ENCODE results near the gene NDUFA13.

Gene NDUFA13

DNA sequence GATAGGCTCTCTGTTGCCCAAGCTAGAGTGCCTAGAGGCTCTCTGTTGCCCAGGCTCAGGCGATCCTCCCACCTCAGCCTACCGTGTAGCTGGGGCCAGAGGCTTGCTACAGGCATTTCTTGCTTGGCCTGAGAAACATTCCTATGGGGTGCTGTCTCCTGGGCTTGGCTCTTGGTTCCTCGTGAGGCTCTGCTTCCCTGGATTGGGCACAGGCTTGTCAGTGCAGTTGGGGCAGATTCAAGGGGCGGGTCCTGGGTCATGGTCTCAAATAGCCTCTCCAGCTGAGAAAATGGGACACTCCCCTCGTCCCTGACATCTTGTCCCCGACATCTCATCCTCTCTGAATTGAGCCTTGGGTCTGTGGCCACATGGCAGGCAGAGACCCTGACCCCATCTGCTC, 5.6 kb upstream of the NDUFA13 start:
- no peak for DNase-seq (ENCODE audit: low read depth)

DNA sequence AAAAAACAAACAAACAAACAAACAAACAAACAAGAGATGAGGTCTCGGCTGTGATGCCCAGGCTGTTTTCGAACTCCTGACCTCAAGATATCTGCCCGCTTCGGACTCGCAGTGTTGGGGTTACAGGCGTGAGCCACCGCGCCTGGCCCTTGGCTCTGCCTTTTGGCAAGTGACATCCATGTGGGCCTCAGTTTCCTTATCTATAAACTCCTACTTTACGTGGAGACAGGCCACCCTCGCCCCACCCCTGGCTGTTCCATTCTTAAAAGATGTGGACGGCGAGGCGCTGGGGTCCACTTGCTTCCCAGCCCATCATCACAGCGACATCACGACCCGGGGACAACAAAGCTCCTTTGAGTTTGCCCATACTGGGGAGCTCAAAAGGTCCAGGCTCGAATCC, 2.3 kb upstream of the NDUFA13 start:
- DNase-seq (ENCODE audit: low read depth), result no peak

DNA sequence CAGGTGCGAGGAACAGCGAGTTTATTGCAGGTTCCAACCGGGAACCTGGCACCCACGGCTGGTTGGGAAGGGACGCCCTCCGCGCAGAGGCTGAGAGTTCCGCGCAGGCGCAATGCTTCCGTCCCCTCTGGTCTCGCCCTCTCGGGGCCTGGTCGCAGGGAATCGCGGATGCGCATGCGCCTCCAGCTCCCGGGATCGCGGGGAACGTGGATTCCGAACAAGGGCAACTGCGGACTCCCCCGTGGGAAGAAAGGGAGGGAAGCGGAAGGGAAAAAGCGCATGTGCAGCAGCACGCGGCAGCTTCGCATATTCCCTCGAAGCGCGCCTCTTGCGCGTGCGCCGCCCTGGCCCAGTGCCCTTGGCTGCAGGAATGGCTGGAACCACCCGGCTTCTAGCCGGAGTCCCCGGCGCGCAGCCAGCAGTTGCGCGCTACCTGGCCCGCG, 1.8 kb upstream of the NDUFA13 start:
- no peak for DNase-seq (ENCODE audit: low read depth)

DNA sequence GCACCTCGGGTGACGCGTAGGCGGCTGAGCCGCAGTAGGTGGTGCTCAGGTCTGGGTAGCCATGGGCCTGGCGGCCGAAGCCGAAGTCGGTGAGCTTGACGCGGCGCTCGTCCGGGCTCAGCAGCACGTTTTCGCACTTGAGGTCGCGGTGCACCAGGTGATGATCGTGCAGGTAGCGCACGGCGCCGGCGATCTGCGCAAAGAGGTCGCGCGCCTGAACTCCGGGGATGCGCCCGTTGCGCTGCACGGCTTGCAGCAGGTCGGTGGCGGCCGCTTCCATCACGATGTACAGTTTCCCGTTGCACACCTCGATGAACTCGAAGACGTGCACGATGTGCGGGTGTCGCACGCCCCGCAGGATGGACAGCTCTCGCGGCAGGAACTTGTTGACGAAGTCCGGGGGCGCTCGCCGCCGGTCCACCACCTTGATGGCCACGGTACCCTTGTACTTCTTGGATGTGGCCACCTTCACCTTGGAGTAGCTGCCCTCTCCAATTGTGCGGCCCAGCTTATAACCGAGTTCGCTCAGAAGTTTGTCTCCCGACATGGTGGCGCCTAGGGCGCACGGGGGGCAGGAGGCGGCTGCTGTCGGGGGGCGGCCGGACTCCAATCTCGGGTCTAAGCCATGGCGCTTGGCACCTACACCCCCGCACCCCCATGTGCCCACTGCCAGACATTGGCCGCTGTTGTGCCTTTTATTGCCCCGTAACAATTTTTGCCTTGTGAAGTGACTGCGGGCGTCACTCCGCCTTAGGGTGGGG, 964 bp upstream of the NDUFA13 start, which contains the start of gene TSSK6:
TSSK6 (minus strand) TSS at position 668 of the 761 bp plus-strand sequence; CDS start at position 547, 121 bp downstream.
- DNase-seq (ENCODE audit: low read depth), result no peak

DNA sequence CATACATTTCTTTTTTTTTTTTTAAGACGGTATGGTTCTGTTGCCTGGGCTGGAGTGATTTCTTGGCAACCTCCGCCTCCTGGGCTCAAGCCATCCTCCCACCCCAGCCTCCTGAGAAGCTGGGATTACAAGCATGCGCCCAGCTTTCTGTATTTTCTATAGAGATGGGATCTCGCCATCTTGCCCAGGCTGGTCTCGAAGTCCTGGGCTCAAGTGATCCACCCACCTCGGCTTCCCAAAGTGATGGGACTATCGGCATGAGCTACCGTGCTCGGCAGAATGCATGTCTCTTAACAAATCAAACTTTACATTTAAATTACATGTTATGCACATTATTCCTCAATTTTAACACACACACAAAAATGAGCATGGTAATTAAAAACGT, 1.2 kb downstream of the NDUFA13 start:
- DNase-seq (ENCODE audit: low read depth), result no peak

DNA sequence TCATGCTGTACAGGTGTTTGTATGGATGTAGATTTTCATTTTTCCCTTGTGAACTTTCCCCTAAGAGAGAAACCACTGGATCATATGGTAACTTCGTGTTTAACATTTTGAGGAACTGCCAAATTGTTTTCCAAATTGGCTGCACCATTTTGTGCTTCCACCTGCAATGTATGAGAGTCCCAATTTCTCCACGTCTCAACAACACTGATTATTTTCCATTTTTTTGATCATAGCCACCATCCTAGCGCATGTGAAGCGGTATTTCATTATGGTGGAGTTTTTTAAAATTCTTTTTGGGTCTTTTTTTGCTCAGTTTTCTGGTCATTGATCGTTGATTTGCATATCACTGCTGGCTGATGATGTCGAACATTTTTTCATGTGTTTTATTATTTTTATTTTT, 5.0 kb downstream of the NDUFA13 start:
- no peak for DNase-seq (ENCODE audit: low read depth)

DNA sequence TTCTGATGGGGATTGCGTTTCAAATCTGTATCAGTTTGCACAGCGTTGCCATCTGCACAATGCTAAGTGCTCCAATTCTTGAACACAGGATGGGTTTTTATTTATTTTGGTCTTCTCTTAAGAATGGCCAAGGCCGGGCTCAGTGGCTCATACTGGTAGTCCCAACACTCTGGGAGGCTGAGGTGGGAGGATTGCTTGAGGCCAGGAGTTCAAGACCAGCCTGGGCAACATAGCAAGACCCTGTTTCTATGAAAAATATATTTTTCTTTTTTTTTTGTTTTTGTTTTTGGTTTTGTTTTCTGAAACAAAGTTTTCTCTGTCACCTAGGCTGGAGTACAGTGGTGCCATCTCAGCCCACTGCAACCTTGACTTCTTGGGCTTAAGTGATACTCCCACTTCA, 7.2 kb downstream of the NDUFA13 start:
- DNase-seq (ENCODE audit: low read depth), result no peak

DNA sequence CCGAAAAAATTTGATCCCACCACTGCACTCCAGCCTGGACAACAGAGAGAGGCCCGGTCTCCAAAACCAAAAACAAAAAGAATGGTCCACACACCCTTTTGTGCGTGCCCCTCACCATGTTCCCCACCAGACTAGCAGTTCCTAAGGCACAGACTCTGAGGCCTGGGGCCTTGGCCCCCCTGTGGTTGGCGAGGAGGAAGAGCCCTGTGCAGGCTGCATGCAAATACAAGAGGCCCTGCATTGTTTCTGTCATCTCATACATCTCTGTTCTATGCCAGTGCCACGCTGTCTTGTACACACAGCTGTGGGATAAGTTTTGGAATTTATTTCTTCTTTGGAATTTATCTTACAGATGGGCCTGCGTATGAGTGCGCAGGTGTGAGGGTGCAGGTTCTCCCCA, 8.0 kb downstream of the NDUFA13 start:
- DNase-seq (ENCODE audit: low read depth), result no peak

DNA sequence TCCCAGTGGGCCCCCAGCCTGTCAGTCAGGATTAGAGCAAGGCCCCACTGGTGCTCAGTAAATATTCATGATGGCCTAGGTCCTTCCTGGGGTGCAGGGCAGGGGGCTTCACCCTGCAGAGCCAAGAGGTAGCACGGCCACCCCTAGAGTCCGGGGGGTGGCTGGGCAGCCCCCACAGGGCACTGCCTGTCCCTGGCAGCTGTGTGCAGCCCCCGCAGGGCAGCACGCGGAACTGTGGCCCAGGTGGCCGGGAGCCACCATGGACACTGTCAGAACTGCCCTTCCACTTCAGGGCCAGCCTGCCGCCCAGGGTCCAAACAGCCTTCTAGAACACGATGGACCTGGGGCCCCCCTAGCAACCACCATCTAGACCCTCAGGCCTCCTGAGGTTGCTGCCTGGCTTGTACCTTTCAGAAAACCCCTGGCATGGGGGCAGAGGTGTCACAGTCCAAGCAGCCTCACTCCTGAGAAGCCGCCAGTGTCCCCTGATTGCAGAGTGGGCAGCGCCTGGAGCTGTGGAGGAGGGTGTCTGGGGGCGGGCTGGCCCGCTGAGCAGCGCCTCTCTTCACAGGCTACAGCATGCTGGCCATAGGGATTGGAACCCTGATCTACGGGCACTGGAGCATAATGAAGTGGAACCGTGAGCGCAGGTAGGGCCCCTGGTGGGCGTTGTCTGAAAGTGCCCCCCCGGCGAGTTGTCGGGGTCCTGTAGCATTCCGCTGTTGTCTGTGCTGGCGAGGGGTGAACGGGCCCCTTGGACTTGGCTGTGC, 9.8 kb downstream of the NDUFA13 start:
- no peak for DNase-seq (ENCODE audit: low read depth)

DNA sequence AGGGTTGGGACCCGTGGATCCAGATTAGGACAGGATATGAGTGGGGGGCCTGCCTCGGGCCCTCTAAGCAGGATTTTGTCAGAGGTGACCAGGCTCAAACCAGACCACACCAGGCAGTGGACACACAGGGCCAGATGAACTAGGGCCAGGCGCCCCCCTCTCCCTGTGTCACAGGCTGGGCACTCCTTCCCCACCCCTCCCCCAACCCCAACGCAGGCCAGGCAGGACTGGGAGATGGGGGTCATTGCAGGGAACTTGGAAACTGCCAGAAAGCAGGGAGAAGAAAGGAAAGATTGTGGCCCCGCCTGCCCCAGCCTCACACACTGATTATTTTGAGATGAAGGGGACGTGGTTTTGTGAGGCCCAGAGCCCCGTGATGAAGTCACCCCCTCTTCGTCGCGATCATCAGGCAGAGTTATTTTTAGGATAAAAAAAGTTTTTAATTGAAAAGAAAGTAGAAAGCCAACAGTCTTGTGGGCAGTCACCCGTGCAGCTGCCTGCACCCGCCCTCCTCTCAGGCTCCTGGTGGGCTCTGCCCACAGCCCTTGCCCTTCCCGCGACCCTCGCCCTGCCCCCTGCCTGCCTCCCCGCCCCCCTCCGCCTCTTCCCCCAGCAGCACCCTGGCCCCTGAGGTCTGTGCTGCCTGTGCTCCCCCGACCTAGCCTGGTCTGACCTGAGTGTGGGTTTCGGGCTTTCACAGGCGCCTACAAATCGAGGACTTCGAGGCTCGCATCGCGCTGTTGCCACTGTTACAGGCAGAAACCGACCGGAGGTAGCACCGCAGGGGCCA, 10.8 kb downstream of the NDUFA13 start:
- no peak for DNase-seq (ENCODE audit: low read depth)

DNA sequence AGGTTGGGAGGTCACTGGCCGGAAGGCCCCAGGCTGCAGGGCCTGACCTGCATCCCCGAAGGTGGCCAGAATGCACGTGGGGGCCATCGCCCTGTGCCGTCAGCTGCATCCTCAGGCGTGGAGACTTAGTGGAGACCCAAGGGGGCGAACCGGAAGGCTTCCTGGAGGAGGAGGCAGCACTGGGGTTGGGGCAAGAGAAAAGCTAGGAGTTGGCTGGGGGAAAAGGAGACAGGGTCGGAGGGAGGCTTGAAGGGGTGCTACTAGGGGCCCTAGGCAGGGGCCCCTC, 11.3 kb downstream of the NDUFA13 start:
- DNase-seq (ENCODE audit: low read depth), result no peak

DNA sequence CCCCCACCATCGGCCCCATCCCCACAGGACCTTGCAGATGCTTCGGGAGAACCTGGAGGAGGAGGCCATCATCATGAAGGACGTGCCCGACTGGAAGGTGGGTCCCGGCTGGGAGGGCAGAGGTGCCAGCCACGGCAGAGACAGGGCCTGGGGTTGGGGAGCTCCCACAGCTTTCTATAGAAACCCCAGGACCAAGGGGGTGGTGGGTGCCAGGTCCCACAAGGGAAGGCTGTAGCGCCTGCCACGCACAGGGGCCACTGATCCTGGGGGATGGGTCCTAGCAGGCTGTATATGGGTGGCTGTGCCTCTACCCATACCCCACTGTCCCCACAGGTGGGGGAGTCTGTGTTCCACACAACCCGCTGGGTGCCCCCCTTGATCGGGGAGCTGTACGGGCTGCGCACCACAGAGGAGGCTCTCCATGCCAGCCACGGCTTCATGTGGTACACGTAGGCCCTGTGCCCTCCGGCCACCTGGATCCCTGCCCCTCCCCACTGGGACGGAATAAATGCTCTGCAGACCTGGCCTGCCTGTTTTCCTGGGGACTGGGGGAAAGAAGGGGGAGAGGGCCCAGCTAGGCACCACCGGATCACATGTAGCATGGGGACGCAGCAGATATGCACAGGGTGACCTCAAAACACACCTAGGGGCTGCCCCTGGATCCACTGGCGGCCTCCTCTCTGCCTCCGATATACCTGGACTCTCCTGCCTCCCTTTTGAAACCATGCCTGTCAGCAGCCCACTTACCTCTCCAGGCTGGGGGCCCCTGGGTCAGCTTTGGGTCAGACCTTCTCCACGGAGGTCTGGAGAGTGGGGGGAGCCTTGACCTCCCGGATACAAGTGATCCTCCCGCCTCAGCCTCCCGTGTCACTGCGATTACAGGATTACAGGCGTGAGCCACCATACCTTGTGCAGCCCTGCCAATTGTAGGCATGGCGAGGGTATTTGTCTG, 11.9 kb downstream of the NDUFA13 start:
- no peak for DNase-seq (ENCODE audit: low read depth)

DNA sequence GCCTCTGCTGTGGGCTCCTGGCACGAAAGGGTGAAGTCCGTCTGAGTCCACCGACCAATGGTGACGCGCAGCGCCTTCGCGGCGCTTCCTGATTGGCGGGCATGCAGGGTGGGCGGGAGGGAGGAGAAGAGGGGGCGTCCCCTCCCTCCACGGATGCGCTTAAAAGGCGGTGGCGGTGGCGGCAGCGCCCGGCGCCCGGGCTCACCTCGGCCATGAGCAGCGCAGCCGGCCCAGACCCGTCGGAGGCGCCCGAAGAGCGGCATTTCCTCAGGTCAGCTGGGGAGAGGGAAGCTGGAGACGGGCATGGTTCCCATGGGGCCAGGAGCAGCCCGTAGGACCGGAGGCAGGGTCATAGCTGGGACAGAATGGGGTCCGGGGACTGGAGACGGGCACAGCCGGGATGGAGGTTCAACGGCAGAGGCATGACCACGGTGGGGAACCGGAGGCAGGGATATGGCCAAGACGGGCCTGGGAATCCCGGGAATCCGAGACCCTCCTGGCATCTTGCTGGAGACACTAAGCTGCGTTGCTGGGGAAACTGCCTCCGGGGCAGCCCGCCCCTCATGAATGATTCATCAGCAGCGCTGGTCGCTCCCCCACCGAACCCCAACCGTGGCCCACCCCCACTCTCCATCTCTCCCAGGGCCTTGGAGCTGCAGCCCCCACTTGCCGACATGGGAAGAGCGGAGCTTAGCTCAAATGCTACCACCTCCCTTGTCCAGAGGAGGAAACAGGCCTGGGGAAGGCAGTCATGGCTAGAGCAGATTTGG, 12.9 kb downstream of the NDUFA13 start, which contains the start of gene YJEFN3:
YJEFN3 (plus strand) TSS at position 191 of the 770 bp plus-strand sequence; CDS start at position 213, 22 bp downstream.
- no peak for DNase-seq (ENCODE audit: low read depth)

DNA sequence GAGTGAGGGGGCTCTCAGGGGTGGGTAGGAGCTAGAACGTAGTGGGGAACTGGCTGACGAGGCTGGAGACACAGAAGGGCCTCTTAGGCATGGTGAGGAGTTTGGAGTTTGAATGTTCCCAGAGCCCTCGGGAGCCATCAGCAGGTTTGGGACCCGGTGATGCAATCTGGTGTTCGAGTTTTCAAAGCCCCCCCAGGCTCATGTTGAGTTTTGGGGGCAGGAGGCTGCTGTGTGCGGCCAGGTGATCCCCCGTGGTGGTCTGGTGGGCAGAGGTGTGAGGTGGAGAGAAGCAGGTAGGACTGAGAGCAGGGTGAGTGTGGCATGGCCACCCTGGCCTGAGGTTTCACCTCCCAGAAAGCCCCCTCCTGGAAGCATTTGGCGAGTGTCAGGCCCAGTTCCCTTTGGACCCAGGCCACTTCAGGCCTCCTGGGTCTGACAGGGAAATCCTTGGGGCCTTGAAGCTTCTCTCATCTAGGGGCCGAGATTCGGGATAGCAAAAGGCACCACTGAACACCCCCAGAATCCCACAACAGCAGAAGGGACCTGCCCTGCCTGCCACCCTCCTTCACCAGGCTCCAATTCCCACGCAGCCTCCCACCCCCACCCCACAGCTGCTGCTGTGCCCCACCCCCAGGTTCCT, 13.9 kb downstream of the NDUFA13 start:
- no peak for DNase-seq (ENCODE audit: low read depth)

DNA sequence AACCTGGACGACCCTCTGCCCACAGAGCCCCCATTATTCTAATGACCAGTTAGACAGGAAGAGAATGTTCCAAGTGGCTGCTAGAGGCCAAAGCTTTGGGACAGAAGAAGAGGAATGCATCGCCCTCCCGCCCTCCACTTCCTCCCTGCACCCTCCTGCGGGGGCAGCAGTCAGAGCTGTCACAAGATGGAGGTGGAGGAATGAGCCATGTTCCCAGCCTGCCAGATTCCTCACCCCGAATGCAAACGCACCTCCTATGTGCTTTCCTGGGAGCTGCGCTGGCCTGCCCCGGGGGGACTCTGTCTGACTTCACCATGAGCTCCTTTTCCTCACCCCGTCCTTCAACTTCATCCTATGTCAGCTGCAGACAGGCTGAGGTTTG, 14.4 kb downstream of the NDUFA13 start:
- no peak for DNase-seq (ENCODE audit: low read depth)

DNA sequence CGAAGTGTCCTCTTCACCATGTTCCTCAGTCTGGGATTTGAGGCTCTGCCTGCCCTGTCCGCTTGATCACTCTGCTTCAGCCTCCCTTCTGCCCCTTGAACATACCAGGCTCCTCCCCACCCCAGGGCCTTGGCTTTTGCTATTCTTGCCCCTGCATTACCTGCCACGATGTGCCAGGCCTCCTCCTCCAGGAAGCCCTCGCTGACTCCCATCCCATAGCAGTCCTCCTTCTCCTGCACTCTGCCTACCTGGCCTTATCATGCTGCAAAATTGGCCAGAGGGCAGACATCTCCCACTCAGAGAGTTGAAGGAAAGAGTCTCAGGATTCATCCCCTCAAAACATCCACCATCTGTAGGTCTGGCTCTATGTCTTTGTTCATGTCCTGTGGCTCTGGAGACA, 14.9 kb downstream of the NDUFA13 start:
- DNase-seq (ENCODE audit: low read depth), result no peak

DNA sequence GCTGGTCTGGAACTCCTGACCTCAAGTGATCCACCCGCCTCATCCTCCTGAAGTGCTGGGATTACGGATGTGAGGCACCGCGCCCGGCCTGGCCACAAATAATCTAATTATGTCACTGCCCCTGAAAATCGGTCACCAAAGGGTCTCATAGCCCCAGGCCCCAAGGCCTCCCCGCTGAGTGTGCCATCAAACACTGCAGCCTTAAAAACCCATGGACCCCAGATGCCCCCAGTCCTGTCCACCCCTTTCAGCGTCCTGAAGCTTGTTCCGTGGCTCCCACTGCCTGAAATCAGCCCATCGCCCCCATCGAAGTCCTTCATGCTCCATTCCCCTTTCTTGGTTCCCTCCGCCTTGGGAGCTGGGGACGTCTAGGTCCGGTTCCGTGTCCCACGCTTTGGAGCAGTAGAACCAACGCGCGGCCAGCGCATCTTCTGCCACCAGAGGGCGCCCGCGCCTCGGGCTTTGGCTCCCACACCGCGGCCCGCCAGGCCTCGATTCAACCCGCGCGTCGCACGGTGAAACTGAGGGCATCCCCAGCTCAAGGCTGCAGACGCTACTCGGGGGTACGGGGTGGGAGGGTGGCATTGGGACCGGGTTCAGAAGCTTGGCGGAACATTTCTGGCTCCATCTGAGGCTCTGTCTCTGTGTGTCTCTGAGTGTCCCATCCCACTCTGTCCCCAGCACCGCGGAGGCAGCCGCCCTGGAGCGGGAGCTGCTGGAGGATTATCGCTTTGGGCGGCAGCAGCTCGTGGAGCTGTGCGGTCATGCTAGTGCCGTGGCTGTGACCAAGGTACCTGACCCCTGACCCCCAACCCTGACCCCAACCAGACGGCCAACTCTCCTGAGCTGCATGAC, 16.2 kb downstream of the NDUFA13 start:
- DNase-seq (ENCODE audit: low read depth), result no peak

DNA sequence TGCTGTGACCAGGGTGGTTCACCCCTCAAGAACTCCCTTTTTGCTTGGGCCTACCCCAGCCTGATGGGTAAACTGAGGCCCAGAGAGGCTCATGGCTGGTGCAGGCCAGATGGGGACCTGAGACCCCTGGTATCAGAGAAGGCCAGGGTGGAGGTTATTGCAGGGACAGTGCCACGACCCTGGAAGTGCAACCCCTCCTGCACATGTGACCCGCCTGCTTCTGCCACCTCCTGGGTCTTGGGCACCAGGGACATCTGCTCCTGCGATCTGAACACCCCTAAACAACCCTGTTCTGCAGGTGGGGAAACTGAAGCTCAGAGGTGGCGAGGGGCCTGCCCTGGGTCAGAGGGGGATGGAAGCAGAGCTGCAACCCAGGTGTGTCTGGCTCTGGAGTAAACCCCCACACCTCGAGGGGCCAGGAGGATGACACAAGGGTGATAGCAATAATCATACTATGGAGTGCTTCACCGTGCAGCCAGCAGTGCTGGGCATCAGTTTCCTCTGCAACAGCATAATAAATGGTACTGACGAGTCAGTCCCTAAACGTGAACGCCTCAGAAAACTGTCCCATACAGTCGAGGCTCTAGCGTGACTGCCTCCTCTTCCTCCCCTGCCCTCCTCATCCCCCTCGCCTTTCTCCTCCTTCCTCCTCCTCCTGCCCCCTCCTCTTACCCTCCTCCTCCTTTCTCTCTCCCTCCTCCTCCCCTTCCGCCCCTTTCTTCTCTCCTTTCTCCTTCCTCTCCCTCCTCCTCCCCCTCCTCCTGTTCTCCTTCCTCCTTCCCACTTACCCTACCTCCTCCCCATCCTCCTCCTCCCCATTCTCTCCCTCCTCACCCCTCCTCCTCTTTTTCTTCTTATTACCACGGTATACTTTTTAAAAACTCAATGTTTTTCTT, 17.0 kb downstream of the NDUFA13 start:
- DNase-seq (ENCODE audit: low read depth), result no peak

All from GM04504 (cell line).